Measurements from ENCODE around the gene CYP2D6.
"Not testable (repeated sequence)": the region's sequence is repeated elsewhere in the genome, so short reads cannot be mapped to it uniquely, and the experiment has no call there.

Gene CYP2D6

DNA sequence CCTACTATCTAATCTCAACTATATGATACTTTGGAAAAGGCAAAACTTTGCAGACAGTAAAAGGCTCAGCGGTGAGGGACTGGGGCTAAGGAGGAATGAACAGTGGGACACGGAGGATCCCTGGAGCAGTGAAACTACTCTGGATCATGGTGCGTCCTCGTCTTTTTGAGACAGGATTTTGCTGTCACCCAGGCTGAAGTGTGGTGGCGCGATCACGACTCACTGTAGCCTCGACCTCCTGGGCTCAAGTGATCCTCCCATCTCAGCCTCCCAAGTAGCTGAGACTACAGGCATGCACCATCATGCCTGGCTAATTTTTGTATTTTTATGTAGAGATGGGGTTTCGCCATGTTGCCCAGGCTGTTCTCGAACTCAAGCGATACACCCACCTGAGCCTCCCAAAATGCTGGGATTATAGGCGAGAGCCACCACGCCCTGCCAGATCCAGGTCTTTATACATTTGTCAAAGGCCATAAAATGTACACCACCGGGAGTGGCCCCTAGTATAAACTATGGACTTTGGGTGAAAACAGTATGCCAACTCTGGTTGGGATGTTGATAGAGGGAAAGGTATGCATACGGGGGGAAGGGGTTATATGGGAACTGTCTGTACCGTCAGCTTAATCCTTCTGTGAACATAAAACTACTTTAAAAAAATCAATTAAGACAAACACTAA lies 28.0 kb upstream of the CYP2D6 start:
- DNase-seq (ENCODE audit: low read depth in 2 of 2): no peak

DNA sequence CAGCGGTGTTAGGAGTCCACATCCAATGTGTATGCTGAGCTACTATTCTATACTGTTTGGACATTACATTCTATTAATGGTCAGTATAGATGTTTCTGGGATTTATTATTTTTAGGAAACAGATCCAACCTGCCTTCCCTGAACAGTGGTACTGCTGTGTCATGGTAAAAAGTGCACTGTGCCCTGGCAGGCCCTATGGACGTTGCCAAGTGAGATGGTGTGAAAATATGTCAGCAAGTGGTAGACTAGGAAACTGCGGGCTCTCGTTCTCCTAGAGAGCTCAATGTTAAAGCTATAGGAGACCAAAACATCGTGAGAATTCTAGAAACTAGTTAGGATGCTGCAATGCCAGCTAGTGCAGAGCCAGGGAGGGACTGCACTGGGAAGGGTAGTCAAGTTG lies 26.0 kb upstream of the CYP2D6 start:
- no peak for DNase-seq (ENCODE audit: low read depth in 2 of 2)

DNA sequence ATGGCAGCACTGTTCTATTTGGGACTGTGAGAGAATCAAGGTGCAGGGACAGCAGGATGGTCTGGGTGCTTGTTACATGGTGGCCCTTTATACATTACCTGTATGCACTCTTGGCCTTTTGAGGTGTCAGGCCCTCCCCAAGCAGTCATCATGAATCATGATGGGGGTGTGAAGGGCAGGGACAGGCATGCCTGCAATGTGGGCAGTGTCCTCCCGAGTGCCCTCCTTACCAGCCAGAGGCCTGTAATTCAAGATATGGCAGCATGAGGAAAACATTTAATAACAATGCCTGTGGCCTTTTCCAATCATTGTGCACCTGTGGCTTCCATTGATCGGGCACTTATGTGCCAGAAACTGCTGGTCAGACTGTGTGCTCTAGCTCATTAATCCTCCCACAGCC lies 25.5 kb upstream of the CYP2D6 start:
- DNase-seq (ENCODE audit: low read depth in 2 of 2): no peak

DNA sequence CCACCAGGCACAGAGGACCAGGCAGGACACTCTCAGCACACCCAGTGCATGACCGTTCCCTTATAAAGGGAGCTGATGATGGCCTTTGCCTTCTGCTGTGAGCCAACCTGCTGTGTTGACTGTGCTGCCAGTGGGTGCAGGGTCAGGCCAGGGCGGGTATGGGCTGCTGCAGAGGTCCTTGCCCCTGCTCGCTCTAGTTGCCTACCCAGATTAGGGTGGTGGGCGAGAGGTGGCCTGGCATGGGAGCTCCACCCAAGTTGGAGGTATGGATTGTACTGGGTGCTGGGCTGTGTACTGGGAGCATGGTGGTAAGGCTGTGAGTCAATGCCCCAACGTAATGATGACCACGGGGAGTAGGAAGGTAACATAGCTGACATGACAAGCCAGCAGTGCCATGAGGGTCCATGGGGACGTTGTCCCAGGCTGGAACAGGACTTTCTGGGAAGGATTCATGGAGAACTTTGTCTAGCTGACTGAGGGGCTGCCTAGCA lies 24.5 kb upstream of the CYP2D6 start:
- no peak for DNase-seq (ENCODE audit: low read depth in 2 of 2)

- DNase-seq (ENCODE audit: low read depth in 2 of 2): no peak
Observed at GRCh38 chr22:42154293-42155052, 23.9 kb upstream of the CYP2D6 start.

DNA sequence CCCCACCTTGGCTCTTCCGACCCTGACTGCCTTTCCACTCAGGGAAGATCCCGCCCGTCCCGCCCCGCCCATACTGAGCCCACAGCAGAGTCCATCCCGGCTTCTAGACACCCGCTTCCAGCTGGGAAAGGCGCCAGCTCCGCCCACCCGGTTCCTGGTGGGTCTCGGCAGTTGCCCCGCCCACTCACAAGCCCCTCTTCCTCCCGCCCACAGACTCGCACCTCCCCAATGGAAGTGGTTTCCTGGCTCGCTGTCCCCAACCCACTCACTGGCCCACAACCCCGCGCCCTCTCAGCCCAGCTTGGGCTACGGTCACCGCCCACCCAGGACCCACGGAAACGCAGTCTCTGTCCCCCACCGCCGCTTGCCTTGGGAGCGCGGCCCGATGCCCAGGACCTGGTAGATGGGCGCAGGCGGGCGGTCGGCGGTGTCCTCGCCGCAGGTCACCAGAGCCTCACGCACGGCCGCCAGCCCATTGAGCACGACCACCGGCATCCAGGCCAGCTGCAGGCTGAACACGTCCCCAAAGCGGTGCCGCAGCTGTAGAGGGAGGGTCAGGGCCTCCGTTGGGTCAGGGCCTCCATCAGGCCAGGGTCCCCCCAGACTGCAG lies 22.2 kb upstream of the CYP2D6 start:
- DNase-seq (ENCODE audit: low read depth in 2 of 2): no peak

- no peak for DNase-seq (ENCODE audit: low read depth in 2 of 2)
Observed at GRCh38 chr22:42151924-42152635, 21.5 kb upstream of the CYP2D6 start.

- DNase-seq (ENCODE audit: low read depth in 2 of 2): no peak
Observed at GRCh38 chr22:42150727-42151590, 20.3 kb upstream of the CYP2D6 start.

GRCh38 chr22:42149798-42150197 lies 19.2 kb upstream of the CYP2D6 start:
- not testable (repeated sequence) for DNase-seq (ENCODE audit: low read depth in 2 of 2)

DNA sequence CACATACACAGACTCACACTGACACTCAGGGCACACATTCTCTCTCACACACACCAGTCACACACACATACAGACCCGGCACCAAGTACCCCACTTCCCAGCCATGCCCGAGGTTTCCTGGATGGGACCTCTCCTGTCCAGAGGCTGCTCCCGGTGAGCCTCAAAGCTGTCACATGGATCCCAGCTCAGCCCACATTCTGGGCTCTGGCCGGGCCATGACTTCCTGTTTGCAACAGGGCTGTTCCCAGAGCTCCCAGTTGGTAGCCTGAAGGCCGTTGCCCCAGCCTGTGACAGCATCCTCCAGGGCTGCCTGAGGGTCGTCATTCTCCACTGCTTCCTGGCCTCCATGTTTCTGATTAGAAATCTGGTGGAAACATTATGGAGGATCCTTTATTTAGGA lies 14.6 kb upstream of the CYP2D6 start:
- DNase-seq (ENCODE audit: low read depth in 2 of 2): no peak

DNA sequence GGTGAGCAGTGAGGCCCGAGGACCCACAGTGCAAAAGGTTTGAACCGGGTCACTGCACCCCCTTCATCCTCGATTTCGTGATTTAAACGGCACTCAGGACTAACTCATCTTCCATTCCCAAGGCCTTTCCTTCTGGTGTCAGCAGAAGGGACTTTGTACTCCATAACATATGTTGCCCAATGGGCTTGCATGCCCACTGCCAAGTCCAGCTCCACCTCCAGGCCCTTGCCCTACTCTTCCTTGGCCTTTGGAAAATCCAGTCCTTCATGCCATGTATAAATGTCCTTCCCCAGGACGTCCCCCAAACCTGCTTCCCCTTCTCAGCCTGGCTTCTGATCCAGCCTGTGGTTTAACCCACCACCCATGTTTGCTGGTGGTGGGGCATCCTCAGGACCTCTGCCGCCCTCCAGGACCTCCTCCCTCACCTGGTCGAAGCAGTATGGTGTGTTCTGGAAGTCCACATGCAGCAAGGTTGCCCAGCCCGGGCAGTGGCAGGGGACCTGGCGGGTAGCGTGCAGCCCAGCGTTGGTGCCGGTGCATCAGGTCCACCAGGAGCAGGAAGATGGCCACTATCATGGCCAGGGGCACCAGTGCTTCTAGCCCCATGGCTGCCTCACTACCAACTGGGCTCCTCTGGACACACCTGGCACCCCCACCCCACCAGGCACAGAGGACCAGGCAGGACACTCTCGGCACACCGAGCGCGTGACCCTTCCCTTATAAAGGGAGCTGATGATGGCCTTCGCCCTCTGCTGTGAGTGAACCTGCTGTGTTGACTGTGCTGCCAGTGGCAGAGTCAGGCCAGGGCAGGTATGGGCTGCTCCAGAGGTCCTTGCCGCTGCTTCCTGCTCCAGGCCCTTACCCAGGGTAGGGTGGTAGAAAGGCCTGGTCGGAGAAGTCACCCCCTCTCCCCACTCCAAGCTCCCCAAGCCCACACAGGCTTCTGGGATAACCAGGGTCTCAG lies 13.5 kb upstream of the CYP2D6 start:
- not testable (repeated sequence) for DNase-seq (ENCODE audit: low read depth in 2 of 2)

DNA sequence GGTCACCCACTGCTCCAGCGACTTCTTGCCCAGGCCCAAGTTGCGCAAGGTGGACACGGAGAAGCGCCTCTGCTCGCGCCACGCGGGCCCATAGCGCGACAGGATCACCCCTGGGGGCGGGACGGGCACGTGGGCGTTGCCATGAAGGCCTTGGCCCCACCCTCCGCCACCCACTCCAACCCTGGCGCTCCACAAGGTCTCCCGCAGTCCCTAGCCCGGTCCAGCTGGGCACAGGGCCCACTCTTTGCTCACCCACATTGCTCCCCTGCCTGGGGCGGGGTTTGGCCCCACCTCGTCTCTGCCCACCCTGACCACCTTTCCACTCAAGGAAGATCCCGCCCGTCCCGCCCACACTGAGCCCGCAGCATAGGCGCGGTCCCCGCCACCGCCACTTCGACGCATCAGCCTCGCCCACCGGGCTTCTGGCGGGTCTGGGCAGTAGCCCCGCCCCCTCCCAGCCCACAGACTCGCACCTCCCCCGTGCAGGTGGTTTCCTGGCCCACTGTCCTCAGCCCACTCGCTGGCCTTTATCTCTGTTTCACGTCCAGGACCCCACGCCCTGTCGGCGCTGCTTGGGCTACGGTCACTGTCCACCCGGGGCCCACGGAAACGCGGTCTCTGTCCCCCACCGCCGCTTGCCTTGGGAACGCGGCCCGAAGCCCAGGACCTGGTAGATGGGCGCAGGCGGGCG lies 12.3 kb upstream of the CYP2D6 start:
- DNase-seq (ENCODE audit: low read depth in 2 of 2): no peak

GRCh38 chr22:42141307-42142057 lies 10.9 kb upstream of the CYP2D6 start:
- DNase-seq (ENCODE audit: low read depth in 2 of 2): not testable (repeated sequence)

DNA sequence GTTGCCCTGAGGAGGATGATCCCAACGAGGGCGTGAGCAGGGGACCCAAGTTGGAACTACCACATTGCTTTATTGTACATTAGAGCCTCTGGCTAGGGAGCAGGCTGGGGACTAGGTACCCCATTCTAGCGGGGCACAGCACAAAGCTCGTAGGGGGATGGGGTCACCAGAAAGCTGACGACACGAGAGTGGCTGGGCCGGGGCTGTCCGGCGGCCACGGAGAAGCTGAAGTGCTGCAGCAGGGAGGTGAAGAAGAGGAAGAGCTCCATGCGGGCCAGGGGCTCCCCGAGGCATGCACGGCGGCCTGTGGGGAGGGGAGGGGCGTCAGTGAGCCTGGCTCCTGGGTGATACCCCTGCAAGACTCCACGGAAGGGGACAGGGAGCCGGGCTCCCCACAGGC lies 9.5 kb upstream of the CYP2D6 start:
- not testable (repeated sequence) for DNase-seq (ENCODE audit: low read depth in 2 of 2)

- not testable (repeated sequence) for DNase-seq (ENCODE audit: low read depth in 2 of 2)
Observed at GRCh38 chr22:42139508-42139907, 8.9 kb upstream of the CYP2D6 start.

GRCh38 chr22:42138972-42139371 lies 8.4 kb upstream of the CYP2D6 start:
- no peak for DNase-seq (ENCODE audit: low read depth in 2 of 2)

DNA sequence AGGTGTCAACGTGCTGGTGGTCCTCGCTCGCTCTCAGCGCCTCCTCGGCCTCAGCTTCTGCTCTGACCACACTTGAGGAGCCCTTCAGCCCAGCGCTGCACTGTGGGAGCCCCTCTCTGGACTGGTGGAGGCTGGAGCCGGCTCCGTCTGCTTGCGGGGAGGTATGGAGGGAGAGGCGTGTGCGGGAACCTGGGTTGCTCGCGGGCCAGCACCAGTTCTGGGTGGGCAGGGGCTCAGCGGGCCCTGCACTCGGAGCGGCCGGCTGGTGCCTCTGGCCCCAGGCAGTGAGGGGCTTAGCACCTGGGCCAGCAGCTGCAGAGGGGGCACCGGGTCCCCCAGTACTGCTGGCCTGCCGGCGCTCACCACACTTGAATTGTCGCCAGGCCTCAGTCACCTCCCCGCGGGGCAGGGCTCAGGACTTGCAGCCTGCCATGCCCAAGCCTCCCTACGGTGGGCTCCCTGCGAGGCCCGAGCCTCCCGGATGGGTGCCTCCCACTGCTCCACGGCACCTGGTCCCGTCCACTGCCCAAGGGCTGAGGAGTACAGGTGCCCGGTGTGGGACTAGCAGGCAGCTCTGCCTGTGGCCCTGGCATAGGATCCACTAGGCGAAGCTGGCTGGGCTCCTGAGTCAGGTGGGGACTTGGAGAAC lies 7.6 kb upstream of the CYP2D6 start:
- DNase-seq (ENCODE audit: low read depth in 2 of 2): no peak

- not testable (repeated sequence) for DNase-seq (ENCODE audit: low read depth in 2 of 2)
Observed at GRCh38 chr22:42135688-42136087, 5.1 kb upstream of the CYP2D6 start.

Measured in stimulated activated CD4-positive, alpha-beta T cell treated with anti-CD3 and anti-CD28 coated beads, Interleukin-1b, Interleukin-23, amount 100 ng/mL, for 4 hours (primary cell).